Fibroblast of lung (primary cell): ENCODE data around the gene GALNT1. TPM values are rescaled to one million over a fixed set of nuclear protein-coding genes. Genes with fewer than 3 reads are reported as not detected.

Experiments
- DNase-seq, 2 donors: peaks; one replicate each; pipeline versions ENCODE4 v3.0.0 to v3.0.0-alpha.2; 2010; ENCODE audit warnings: low read depth in 2 of 2
- H2AFZ ChIP-seq: 2 replicates; pipeline ENCODE4 v1.5.1; 2012; ENCODE audit warnings: low read length, control low read depth, inconsistent platforms
- H3K27ac ChIP-seq: 2 replicates; pipeline ENCODE4 v1.5.1; 2011; ENCODE audit warnings: low read length, control low read depth; ENCODE audit not compliant: insufficient read depth
- H3K27me3 ChIP-seq: 2 replicates; pipeline ENCODE4 v1.5.1; 2011; ENCODE audit warnings: mild to moderate bottlenecking, low read length; ENCODE audit not compliant: control insufficient read depth, insufficient read depth
- H3K36me3 ChIP-seq: 2 replicates; pipeline ENCODE4 v1.5.1; 2011; ENCODE audit warnings: low read length; ENCODE audit not compliant: control insufficient read depth, insufficient read depth
- H3K4me1 ChIP-seq: 2 replicates; pipeline ENCODE4 v1.5.1; 2011; ENCODE audit warnings: low read length; ENCODE audit not compliant: control insufficient read depth, insufficient read depth; ENCODE audit errors: extremely low read depth
- H3K4me2 ChIP-seq: 2 replicates; pipeline ENCODE4 v1.5.1; 2011; ENCODE audit warnings: low read length, control low read depth; ENCODE audit not compliant: insufficient read depth; ENCODE audit errors: extremely low read depth
- H3K4me3 ChIP-seq, 4 experiments: fragments of 200-600 bp in 1 of 4; sonication (generic) in 1 of 4; replicated peaks in 1 of 4; 2 replicates each; pipeline ENCODE4 v1.5.1; 2011 to 2016; ENCODE audit warnings: low read length in 4 of 4, low read depth in 3 of 4, mild to moderate bottlenecking in 3 of 4, control low read depth in 2 of 4, inconsistent platforms in 1 of 4, mixed read lengths in 1 of 4; ENCODE audit not compliant: insufficient read depth in 1 of 4; ENCODE audit errors: control extremely low read depth in 1 of 4
- H3K79me2 ChIP-seq: 2 replicates; pipeline ENCODE4 v1.5.1; 2012; ENCODE audit warnings: mild to moderate bottlenecking, low read length, inconsistent platforms; ENCODE audit not compliant: control insufficient read depth, insufficient read depth
- H3K9ac ChIP-seq: 2 replicates; pipeline ENCODE4 v1.5.1; 2011; ENCODE audit warnings: mild to moderate bottlenecking, low read length, control low read depth; ENCODE audit not compliant: insufficient read depth
- H3K9me3 ChIP-seq: 2 replicates; pipeline ENCODE4 v1.5.1; 2012; ENCODE audit warnings: low read depth, low read length; ENCODE audit not compliant: control insufficient read depth, insufficient read depth
- H4K20me1 ChIP-seq: 2 replicates; pipeline ENCODE4 v1.5.1; 2011; ENCODE audit warnings: low read length; ENCODE audit not compliant: control insufficient read depth, insufficient read depth; ENCODE audit errors: extremely low read depth
- CTCF ChIP-seq, 2 donors: IDR thresholded peaks in 1 of 2; conservative IDR thresholded peaks in 1 of 2; 1 replicate in 1 of 2; 2 replicates in 1 of 2; pipeline ENCODE4 v1.5.1; 2011 to 2012; ENCODE audit warnings: low read length in 2 of 2, control low read depth in 1 of 2, inconsistent platforms in 1 of 2, low read depth in 1 of 2, mild to moderate bottlenecking in 1 of 2
- EZH2 ChIP-seq: IDR thresholded peaks from 2 replicates; pipeline ENCODE4 v1.5.1; 2012; ENCODE audit warnings: low read length, control low read depth, mild to moderate bottlenecking; ENCODE audit errors: missing control alignments
- polyA plus RNA-seq, 2 donors: library from polyadenylated mRNA; depleted of rRNA in 1 of 2; stranded (reverse) in 1 of 2; unstranded in 1 of 2; fragments of >200 nt; gene quantifications; 2 replicates each; pipeline ENCODE4 v1.2.1, GENCODE V29; 2011 to 2012; ENCODE audit warnings: missing spikeins in 1 of 2
- total RNA-seq: library from RNA; depleted of rRNA; stranded (reverse); fragments of >200 nt; gene quantifications from 2 replicates; pipeline ENCODE4 v1.2.1, GENCODE V29; 2014

GALNT1 gene
- total and polyA plus RNA-seq, 2 donors (not counting 1 experiment from before 2014, with no cell fraction given): 31.7 to 53.3 TPM

GRCh38 chr18:35602193-35602820 is 20.8 kb downstream of the GALNT1 start:
- DNase-seq: no peak
- Histone ChIP-seq H3K27me3 (no peaks in the 10 kb centered on the region), H4K20me1 (no peaks in the 10 kb centered on the region), H3K9ac (no peak overlapping the region), H3K4me1 (no peaks in the 10 kb centered on the region), H3K27ac (no peak overlapping the region), H3K9me3 (no peaks in the 10 kb centered on the region), H3K79me2 (no peaks in the 10 kb centered on the region), H2AFZ (no peak overlapping the region), H3K4me2 (no peak overlapping the region), H3K36me3 (no peaks in the 10 kb centered on the region), H3K4me3 (no peak overlapping the region)
- no peak for TF ChIP-seq CTCF (conservative IDR thresholded peaks at IDR 0.05 in 1 of 2, IDR thresholded peaks at IDR 0.05 in 1 of 2; ENCODE audit: low read depth in 1 of 2, low read length in 2 of 2)
- TF ChIP-seq EZH2: no peak

DNA sequence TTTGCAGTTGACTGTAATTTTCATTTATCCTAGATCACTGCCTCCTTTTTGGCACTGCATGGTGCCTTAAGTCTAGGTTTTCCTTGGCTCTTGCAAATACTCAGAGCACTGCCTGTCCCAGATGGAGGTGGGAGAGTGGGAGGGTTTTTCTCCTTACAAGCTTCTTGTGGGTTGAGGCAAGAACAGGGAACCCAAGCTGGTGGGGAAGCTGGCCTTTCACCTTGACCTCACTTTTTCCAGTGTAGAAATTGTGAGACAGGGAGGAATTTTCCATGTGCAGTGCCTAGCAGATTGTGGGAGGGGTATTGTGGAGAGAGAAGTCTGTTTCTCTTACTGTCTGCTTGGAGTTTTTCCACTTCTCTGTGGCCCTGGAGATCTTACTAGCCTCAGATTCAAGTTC is 21.5 kb downstream of the GALNT1 start:
- Histone ChIP-seq H4K20me1 (no peaks in the 10 kb centered on the region), H3K4me1 (no peaks in the 10 kb centered on the region), H3K9me3 (no peaks in the 10 kb centered on the region), H3K36me3 (no peaks in the 10 kb centered on the region), H3K79me2 (no peaks in the 10 kb centered on the region), H3K4me3 (no peak overlapping the region), H3K27ac (no peak overlapping the region), H3K4me2 (no peak overlapping the region), H3K9ac (no peak overlapping the region), H2AFZ (no peak overlapping the region), H3K27me3 (no peaks in the 10 kb centered on the region)
- TF ChIP-seq EZH2 (no peak), CTCF (conservative IDR thresholded peaks at IDR 0.05 in 1 of 2, IDR thresholded peaks at IDR 0.05 in 1 of 2; ENCODE audit: low read depth in 1 of 2, low read length in 2 of 2) (no peak)
- no peak for DNase-seq

DNA sequence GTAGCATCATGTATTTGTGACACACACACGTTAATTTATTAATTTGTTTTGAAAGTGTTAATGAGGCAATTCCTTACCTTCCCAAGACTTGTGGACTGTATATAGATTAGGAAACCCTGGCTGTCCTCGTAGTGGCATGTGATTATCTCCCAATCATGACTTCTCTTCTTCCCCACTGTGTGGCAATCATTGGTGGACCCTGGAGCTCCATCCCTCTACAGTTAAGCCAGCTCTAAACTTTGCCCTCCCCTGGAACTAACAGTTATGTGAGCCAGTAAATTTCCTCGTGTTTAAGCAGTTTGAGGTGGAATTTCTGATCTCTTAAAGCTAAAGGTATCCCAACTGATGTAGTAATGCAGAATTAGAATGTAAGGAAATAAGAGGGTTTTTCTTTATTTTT is 22.0 kb downstream of the GALNT1 start:
- no peaks in the 10 kb centered on the region for H3K36me3 ChIP-seq
- DNase-seq: no peak
- no peak overlapping the region for H2AFZ ChIP-seq
- TF ChIP-seq EZH2 (no peak), CTCF (conservative IDR thresholded peaks at IDR 0.05 in 1 of 2, IDR thresholded peaks at IDR 0.05 in 1 of 2; ENCODE audit: low read depth in 1 of 2, low read length in 2 of 2) (no peak)
- no peaks in the 10 kb centered on the region for H3K4me1 ChIP-seq
- H3K9ac ChIP-seq: no peak overlapping the region
- H3K27ac ChIP-seq: no peak overlapping the region
- H3K4me3 ChIP-seq: no peak overlapping the region
- H3K27me3 ChIP-seq: no peaks in the 10 kb centered on the region
- H3K4me2 ChIP-seq: no peak overlapping the region
- H3K79me2 ChIP-seq: no peaks in the 10 kb centered on the region
- no peaks in the 10 kb centered on the region for H4K20me1 ChIP-seq
- no peaks in the 10 kb centered on the region for H3K9me3 ChIP-seq
